K562 (cell line): ENCODE measurements around the gene EXTL1. TPM values are rescaled to one million over a fixed set of nuclear protein-coding genes. Genes with fewer than 3 reads are reported as not detected.

ENCODE experiments used
- ATAC-seq: fragments of 200-7000 bp; cut with Tn5 transposase; 3 replicates; pipeline ENCODE4 v1.9.1; 2020; ENCODE audit warnings: moderate library complexity
- BruUV-seq: library from RNA; stranded (reverse); fragments of 400-500 nt; replicated peaks from 2 replicates; lab custom pipeline; 2021; lab: Mats Ljungman, UMichigan
- CTCF ChIA-PET: fragments of 300-600 bp; formaldehyde crosslinking; extraction: SDS; loops from one replicate; lab custom pipeline; 2021; ENCODE audit warnings: low intra/inter-chr PET ratio; lab: Yijun Ruan, JAX
- POLR2A ChIA-PET: fragments of 300-600, 350-650 bp; sonication (Branson Sonifier 250); formaldehyde crosslinking; extraction: SDS; loops from one replicate; lab custom pipeline; 2021; ENCODE audit warnings: antibody characterized with exemption, inconsistent platforms; lab: Yijun Ruan, JAX
- DNase-seq, 4 experiments: peaks; one replicate each; pipeline versions ENCODE4 v3.0.0 to v3.0.0-alpha.2; 2011 to 2018; ENCODE audit warnings: low spot score in 3 of 4, mixed read lengths in 3 of 4; ENCODE audit errors: extremely low read depth in 1 of 4
- FAIRE-seq: peaks from 2 replicates; lab custom pipeline; 2011; peaks lifted over from hg19 to GRCh38; lab: Jason Lieb, UNC
- H2AFZ ChIP-seq: 2 replicates; pipeline ENCODE4 v1.6.0; 2011; ENCODE audit warnings: low read depth, low read length, control low read depth, inconsistent platforms
- H3K27ac ChIP-seq: fragments of 200-600 bp; 3 replicates; pipeline ENCODE4 v1.8.0; 2011; ENCODE audit warnings: low read depth, mild to moderate bottlenecking, control low read depth, inconsistent platforms, low read length, moderate library complexity, mixed read lengths; ENCODE audit errors: extremely low read depth
- H3K27me3 ChIP-seq, 2 experiments: fragments of 300-600 bp in 1 of 2; 2 replicates in 1 of 2; 3 replicates in 1 of 2; pipeline versions ENCODE4 v1.6.0 to v1.8.0; 2011; ENCODE audit warnings: inconsistent platforms in 2 of 2, low read length in 2 of 2, mild to moderate bottlenecking in 1 of 2, mixed read lengths in 1 of 2, moderate library complexity in 1 of 2; ENCODE audit not compliant: control insufficient read depth in 2 of 2, insufficient read depth in 2 of 2
- H3K36me3 ChIP-seq: fragments of 300-600 bp; 3 replicates; pipeline ENCODE4 v1.8.0; 2011; ENCODE audit warnings: mild to moderate bottlenecking, low read length, inconsistent platforms; ENCODE audit not compliant: control insufficient read depth, insufficient read depth
- H3K4me1 ChIP-seq, 2 experiments: fragments of 200-600 bp in 1 of 2; replicated peaks in 1 of 2; 2 replicates in 1 of 2; 3 replicates in 1 of 2; pipeline versions ENCODE4 v1.5.1 to v1.8.0; 2011; ENCODE audit warnings: inconsistent platforms in 2 of 2, low read length in 2 of 2, mild to moderate bottlenecking in 1 of 2, mixed read lengths in 1 of 2, moderate library complexity in 1 of 2; ENCODE audit not compliant: control insufficient read depth in 2 of 2, insufficient read depth in 2 of 2
- H3K4me2 ChIP-seq: 2 replicates; pipeline ENCODE4 v1.6.1; 2011; ENCODE audit warnings: low read length, control low read depth, inconsistent platforms, mixed read lengths; ENCODE audit not compliant: insufficient read depth
- H3K4me3 ChIP-seq: fragments of 200-600 bp; sonication (generic), shearing (Covaris generic); 2 replicates; pipeline ENCODE4 v1.5.1; 2016; ENCODE audit warnings: control low read depth, inconsistent platforms
- H3K79me2 ChIP-seq: fragments of 200-600 bp; 3 replicates; pipeline ENCODE4 v1.8.0; 2011; ENCODE audit warnings: low read length, inconsistent platforms; ENCODE audit not compliant: control insufficient read depth, insufficient read depth
- H3K9ac ChIP-seq, 2 experiments: 2 replicates each; pipeline versions ENCODE4 v1.6.0 to v1.6.1; 2011; ENCODE audit warnings: low read depth in 2 of 2, low read length in 2 of 2, control low read depth in 1 of 2, inconsistent platforms in 1 of 2, mild to moderate bottlenecking in 1 of 2, mixed read lengths in 1 of 2; ENCODE audit not compliant: insufficient read depth in 1 of 2
- H3K9me1 ChIP-seq: one replicate; pipeline ENCODE4 v1.6.0; 2011; ENCODE audit warnings: inconsistent platforms, mild to moderate bottlenecking, low read length, moderate library complexity; ENCODE audit not compliant: control insufficient read depth, insufficient read depth
- H3K9me3 ChIP-seq: replicated peaks from 2 replicates; pipeline ENCODE4 v1.5.1; 2011; ENCODE audit warnings: low read depth, low read length, inconsistent platforms; ENCODE audit not compliant: control insufficient read depth, insufficient read depth
- H4K20me1 ChIP-seq: replicated peaks from 2 replicates; pipeline ENCODE4 v1.6.1; 2011; ENCODE audit warnings: low read length, inconsistent platforms, mixed read lengths; ENCODE audit not compliant: control insufficient read depth, insufficient read depth
- ARID1B ChIP-seq: fragments of 450-650 bp; IDR thresholded peaks from 2 replicates; pipeline ENCODE4 v1.6.1; 2016; ENCODE audit warnings: antibody characterized with exemption, mild to moderate bottlenecking, inconsistent platforms
- CBX3 ChIP-seq, 2 experiments: IDR thresholded peaks; 1 replicate in 1 of 2; 2 replicates in 1 of 2; pipeline ENCODE4 v1.6.1; 2012; ENCODE audit warnings: inconsistent platforms in 2 of 2, low read length in 2 of 2, borderline replicate concordance in 1 of 2, control low read depth in 1 of 2
- NRF1 ChIP-seq, 2 experiments: fragments of 450-650 bp; IDR thresholded peaks in 1 of 2; conservative IDR thresholded peaks in 1 of 2; 2 replicates each; pipeline ENCODE4 v1.6.1; 2014; ENCODE audit warnings: mild to moderate bottlenecking in 2 of 2
- RB1 ChIP-seq: fragments of 450-650 bp; IDR thresholded peaks from 2 replicates; pipeline ENCODE4 v1.6.1; 2017; ENCODE audit warnings: low read depth, mild to moderate bottlenecking
- ZBTB7A ChIP-seq: IDR thresholded peaks from 2 replicates; pipeline ENCODE4 v1.6.1; 2011; ENCODE audit warnings: low read depth, mild to moderate bottlenecking, low read length, moderate library complexity, borderline replicate concordance; ENCODE audit not compliant: control insufficient read depth
- ZFX ChIP-seq: sonication (generic); formaldehyde crosslinking; IDR thresholded peaks from 2 replicates; pipeline ENCODE4 v1.8.0; 2022; ENCODE audit warnings: mild to moderate bottlenecking, missing genetic modification reagents, moderate library complexity
- WGBS: fragments of 100-300 bp; shearing (Covaris generic); methylation state at CpG from one replicate; pipeline ENCODE4 v1.1.6; 2016; ENCODE audit warnings: low coverage, mixed read lengths; ENCODE audit not compliant: insufficient coverage; ENCODE audit errors: missing lambda C conversion rate; 5-methylcytosine and 5-hydroxymethylcytosine counted together
- in situ Hi-C: fragments of 300-500 bp; cut with MboI; formaldehyde crosslinking; loops from 4 replicates; pipeline ENCODE4 v1.15.0; 2018; ENCODE audit warnings: inconsistent platforms, mixed read lengths
- intact Hi-C: fragments of 100-400 bp; cut with micrococcal nuclease; formaldehyde crosslinking; loops from 2 replicates; pipeline ENCODE4 v1.14.2; 2022
- polyA plus RNA-seq, 8 experiments: library from polyadenylated mRNA; depleted of rRNA in 4 of 8; stranded (reverse) in 5 of 8; unstranded in 3 of 8; fragments of >200 nt; fragmentation: Nextera tagmentation in 2 of 8; fragmentation: Illumina TruSeq in 1 of 8; extraction: Ambion mirVana in 2 of 8; extraction: Trizol in 1 of 8; gene quantifications; 2 replicates each; pipeline versions ENCODE4 v1.2.1 to v1.2.3, GENCODE V29; 2011 to 2014; ENCODE audit warnings: inconsistent platforms in 1 of 8, missing spikeins in 1 of 8
- total RNA-seq, 7 experiments: library from RNA; depleted of rRNA in 6 of 7; stranded (reverse); fragments of >200 nt in 6 of 7; fragmentation: Illumina TruSeq in 2 of 7; extraction: Trizol in 2 of 7; gene quantifications; 2 replicates each; pipeline versions ENCODE4 v1.2.1 to v1.2.3, GENCODE V29; 2011 to 2021; ENCODE audit warnings: low replicate concordance in 1 of 7
- TF ChIP-seq, protein P1 (sequence below), 2 experiments: fragments of 150-350 bp in 1 of 2; IDR thresholded peaks; 2 replicates each; pipeline ENCODE4 v1.6.1; 2012 to 2016; ENCODE audit warnings: low read depth in 2 of 2, low read length in 2 of 2, mild to moderate bottlenecking in 1 of 2, moderate library complexity in 1 of 2

Gene EXTL1
- total and polyA plus RNA-seq, 9 of the 15 experiments (the other 6 are each of a cell fraction or from before 2014, with no cell fraction given): 0.04 to 0.23 (median 0.08) TPM; not detected in 3

DNA sequence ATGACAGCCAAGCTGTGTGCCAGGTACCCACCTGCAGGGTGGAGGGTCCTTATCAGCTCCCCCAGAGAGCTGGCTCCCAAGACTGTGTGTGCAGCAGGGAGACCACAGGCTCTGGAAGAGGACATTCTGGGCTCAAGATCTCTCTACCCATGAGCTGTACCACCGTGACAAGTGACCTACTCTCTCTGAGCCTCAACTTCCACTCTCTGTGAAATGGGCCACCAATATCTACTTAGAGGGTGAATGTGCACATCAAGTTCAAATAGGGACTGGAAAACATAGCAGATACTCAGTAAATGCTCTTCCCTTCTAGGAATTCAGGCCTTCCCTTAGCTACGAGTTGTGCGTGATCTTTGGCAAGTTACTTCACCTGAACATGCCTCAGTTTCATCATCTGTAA is 22.8 kb downstream of the EXTL1 start (continued):
- TF ChIP-seq, protein P1, sequence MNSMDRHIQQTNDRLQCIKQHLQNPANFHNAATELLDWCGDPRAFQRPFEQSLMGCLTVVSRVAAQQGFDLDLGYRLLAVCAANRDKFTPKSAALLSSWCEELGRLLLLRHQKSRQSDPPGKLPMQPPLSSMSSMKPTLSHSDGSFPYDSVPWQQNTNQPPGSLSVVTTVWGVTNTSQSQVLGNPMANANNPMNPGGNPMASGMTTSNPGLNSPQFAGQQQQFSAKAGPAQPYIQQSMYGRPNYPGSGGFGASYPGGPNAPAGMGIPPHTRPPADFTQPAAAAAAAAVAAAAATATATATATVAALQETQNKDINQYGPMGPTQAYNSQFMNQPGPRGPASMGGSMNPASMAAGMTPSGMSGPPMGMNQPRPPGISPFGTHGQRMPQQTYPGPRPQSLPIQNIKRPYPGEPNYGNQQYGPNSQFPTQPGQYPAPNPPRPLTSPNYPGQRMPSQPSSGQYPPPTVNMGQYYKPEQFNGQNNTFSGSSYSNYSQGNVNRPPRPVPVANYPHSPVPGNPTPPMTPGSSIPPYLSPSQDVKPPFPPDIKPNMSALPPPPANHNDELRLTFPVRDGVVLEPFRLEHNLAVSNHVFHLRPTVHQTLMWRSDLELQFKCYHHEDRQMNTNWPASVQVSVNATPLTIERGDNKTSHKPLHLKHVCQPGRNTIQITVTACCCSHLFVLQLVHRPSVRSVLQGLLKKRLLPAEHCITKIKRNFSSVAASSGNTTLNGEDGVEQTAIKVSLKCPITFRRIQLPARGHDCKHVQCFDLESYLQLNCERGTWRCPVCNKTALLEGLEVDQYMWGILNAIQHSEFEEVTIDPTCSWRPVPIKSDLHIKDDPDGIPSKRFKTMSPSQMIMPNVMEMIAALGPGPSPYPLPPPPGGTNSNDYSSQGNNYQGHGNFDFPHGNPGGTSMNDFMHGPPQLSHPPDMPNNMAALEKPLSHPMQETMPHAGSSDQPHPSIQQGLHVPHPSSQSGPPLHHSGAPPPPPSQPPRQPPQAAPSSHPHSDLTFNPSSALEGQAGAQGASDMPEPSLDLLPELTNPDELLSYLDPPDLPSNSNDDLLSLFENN (IDR thresholded peaks at IDR 0.05; ENCODE audit: low read depth in 2 of 2, low read length in 2 of 2): no peak

DNA sequence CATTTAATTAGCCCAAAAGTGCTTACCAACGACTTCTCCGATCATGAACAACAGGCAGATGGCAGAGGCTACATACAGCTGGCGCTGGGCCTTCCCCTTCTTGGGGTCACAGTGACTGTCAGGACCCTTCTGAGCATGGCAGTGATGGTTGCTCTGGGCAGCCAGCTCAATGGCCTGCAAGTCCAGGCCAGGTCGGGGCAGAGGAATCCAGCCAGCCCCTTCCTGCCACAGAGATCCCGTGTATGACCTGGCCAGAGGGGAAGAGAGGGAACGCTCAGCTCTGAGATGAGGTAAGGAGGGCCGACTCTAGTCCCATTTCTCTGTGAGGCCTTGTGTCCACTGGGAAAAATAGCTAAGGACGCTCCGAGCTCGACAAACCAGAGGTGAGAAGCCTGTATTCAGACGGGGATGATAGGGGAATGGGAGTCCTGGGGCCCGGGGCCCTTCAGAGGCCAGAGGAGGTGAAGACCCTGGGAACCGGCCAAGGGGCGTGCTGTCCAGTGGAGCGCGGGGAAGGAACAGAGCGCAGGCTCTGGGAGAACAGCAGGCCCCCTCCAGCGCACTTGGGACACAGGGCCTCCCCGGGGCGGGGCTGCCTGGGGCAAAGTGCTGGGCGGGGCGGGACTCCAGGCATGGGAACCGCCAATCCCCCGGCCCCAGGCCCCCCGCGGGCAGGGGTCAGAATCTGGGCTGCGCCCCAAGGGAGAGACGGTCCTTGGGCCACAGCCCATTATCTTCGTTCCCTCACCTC is 23.6 kb downstream of the EXTL1 start:
- Histone ChIP-seq H3K79me2 (no peaks in the 10 kb centered on the region), H3K27me3 (no peaks in the 10 kb centered on the region), H3K9me3 (no peaks in the 10 kb centered on the region), H3K27ac (no peak overlapping the region), H3K9me1 (no peaks in the 10 kb centered on the region), H3K4me1 (peaks cover 34 to 45% of the 10 kb centered on the region in 2 experiments), H2AFZ (peak overlapping the region; percentile 75), H3K4me3 (no peak overlapping the region), H4K20me1 (no peaks in the 10 kb centered on the region), H3K4me2 (no peak overlapping the region; the same call in 1 of the 2 replicates), H3K36me3 (no peaks in the 10 kb centered on the region), H3K9ac (peak overlapping the region in 1 of 2 experiments; percentile 85; a peak in 2 of 4 replicates)
- BruUV-seq: no TSS peak
- intact Hi-C loops (no loop called here), in situ Hi-C loops (loop anchor here (5.0 kb wide), 2 partner anchors 62 to 102 kb away; no protein-coding TSS in a partner anchor)
- peak; percentile 59 to 79 (median 74) for DNase-seq
- POLR2A ChIA-PET: interaction anchor here (0.5 to 3.9 kb wide), 4 partner anchors 10 to 119 kb away, joined by 3 to 23 read pairs (median 6); no protein-coding TSS in a partner anchor
- FAIRE-seq: no peak
- 0 out of 4 replicates have a peak, but pooled peaks of 1 of the 2 experiments have one; percentile 5 for TF ChIP-seq NRF1 (conservative IDR thresholded peaks at IDR 0.05 in 1 of 2, IDR thresholded peaks at IDR 0.05 in 1 of 2)
- TF ChIP-seq ZFX: peak; percentile 54; the same call in 1 of the 2 replicates
- TF ChIP-seq ZBTB7A: peak; percentile 40; the same call in 1 of the 2 replicates
- TF ChIP-seq ARID1B: no peak
- no peak for TF ChIP-seq CBX3 (IDR thresholded peaks at IDR 0.05; ENCODE audit: borderline replicate concordance in 1 of 2, low read length in 2 of 2)
- TF ChIP-seq RB1: 0 out of 2 replicates have a peak, but pooled peaks have one; percentile 4
- CTCF ChIA-PET: no interaction called here
- WGBS: 46% methylated on average over 23 of the region's 29 CpGs
- peak; percentile 70 for ATAC-seq
